ENCODE results near the gene TOX2. TPM values are rescaled to one million over a fixed set of nuclear protein-coding genes. Genes with fewer than 3 reads are reported as not detected.

The TOX2 gene, protein sequence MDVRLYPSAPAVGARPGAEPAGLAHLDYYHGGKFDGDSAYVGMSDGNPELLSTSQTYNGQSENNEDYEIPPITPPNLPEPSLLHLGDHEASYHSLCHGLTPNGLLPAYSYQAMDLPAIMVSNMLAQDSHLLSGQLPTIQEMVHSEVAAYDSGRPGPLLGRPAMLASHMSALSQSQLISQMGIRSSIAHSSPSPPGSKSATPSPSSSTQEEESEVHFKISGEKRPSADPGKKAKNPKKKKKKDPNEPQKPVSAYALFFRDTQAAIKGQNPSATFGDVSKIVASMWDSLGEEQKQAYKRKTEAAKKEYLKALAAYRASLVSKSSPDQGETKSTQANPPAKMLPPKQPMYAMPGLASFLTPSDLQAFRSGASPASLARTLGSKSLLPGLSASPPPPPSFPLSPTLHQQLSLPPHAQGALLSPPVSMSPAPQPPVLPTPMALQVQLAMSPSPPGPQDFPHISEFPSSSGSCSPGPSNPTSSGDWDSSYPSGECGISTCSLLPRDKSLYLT
- 1.4 and 2.1 TPM in 2 replicates for total RNA-seq

DNA sequence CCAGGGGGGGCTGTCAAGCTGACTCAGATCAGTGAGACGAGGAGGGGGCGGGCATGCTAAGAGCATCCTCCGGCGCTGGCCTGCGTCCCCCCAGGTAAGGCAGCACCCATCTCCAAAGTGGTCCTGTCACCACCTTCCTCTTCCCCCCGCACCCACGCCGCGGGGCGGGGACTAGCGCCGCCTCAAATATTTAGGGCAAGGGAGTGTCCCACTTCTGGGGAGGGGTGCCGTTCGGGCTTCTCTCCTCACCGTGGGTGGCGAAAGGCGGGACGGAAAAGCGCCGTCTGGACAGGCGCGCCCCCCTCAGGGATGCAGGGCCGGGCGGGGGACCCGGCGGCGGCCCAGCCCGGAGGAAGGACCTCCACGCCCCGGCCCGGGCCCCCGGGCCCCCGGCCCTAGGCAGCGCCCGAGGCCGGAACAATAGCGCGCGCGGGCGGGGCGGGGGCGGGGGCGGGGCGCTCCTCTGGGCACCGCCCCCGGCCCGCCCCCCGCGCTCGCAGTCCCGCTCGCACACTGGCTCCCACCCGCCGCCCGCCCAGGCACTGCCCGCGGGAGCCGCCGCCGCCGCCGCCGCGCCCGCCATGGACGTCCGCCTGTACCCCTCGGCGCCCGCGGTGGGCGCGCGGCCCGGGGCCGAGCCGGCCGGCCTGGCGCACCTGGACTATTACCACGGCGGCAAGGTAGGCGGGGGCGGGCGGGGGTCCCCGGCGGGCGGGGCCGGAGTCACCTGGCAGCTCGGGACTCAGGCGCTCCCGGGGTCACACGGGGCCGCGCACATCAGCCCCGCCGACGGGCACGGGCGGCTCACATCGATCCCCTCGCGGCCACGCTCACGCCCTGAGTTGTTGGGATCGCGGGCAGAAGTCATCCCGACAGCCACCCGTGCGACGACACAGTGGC, at the start of gene TOX2:
TOX2 (plus strand) TSS at position 542 of the 900 bp plus-strand sequence; CDS start at position 582, 40 bp downstream.

Other genes with a start within 250 kb of the TOX2 start
- 0.56 and 20.1 TPM in 2 replicates for gene MYBL2, start 247.7 kb upstream of the TOX2 start, total RNA-seq
- gene GTSF1L, start 187.8 kb upstream of the TOX2 start, total RNA-seq: not detected in 2 replicates